ENCODE measurements around the gene BID.
A peak's percentile ranks its signal among the peaks of the same experiment; 100 is the strongest.

The BID gene

GRCh38 chr22:17802822-17803221, 28.6 kb upstream of the BID start:
- no peak for DNase-seq

- no peak for DNase-seq
These were observed 28.1 kb upstream of the BID start for GRCh38 chr22:17802411-17802810.

- DNase-seq, result no peak
These were observed 23.7 kb upstream of the BID start for GRCh38 chr22:17797721-17798559.

- no peak for DNase-seq
These were observed 22.4 kb upstream of the BID start for GRCh38 chr22:17796695-17797094.

- DNase-seq, result no peak
These were observed 21.6 kb upstream of the BID start for GRCh38 chr22:17795661-17796548.

GRCh38 chr22:17794726-17795542, 20.7 kb upstream of the BID start:
- no peak for DNase-seq

GRCh38 chr22:17792854-17793434, 18.7 kb upstream of the BID start:
- no peak for DNase-seq

GRCh38 chr22:17792299-17792698, 18.0 kb upstream of the BID start:
- DNase-seq, result no peak

GRCh38 chr22:17791196-17791595, 16.9 kb upstream of the BID start:
- DNase-seq, result no peak

GRCh38 chr22:17789379-17790200, 15.3 kb upstream of the BID start:
- DNase-seq, result no peak

- no peak for DNase-seq
These were observed 14.5 kb upstream of the BID start for GRCh38 chr22:17788528-17789378.

- DNase-seq, result no peak
These were observed 13.6 kb upstream of the BID start for GRCh38 chr22:17787716-17788330.

GRCh38 chr22:17787241-17787640, 13.0 kb upstream of the BID start:
- DNase-seq, result no peak

GRCh38 chr22:17786435-17787161, 12.3 kb upstream of the BID start:
- no peak for DNase-seq

- peak; percentile 73 for DNase-seq
These were observed 11.2 kb upstream of the BID start for GRCh38 chr22:17785185-17786184.

- DNase-seq, result no peak
These were observed 10.5 kb upstream of the BID start for GRCh38 chr22:17784776-17785175.

GRCh38 chr22:17783773-17784480, 9.7 kb upstream of the BID start:
- no peak for DNase-seq

- no peak for DNase-seq
These were observed 9.0 kb upstream of the BID start for GRCh38 chr22:17783312-17783711.

Data from activated CD4-positive, CD25-positive, alpha-beta regulatory T cell treated with anti-CD3 and anti-CD28 coated beads, Interleukin-2, amount 50 U/mL, for 72 hours (primary cell).